SW480 (cell line): Measurements from ENCODE around the gene OR10A2.
"Not testable (repeated sequence)": the region's sequence is repeated elsewhere in the genome, so short reads cannot be mapped to it uniquely, and the experiment has no call there.

Experiments used
- DNase-seq: peaks from one replicate; pipeline ENCODE4 v3.0.0-alpha.2; 2016; ENCODE audit warnings: low spot score

OR10A2 gene

GRCh38 chr11:6862961-6863360, at the start of gene OR10A2:
OR10A2 (plus strand) TSS chr11:6863057; CDS start chr11:6869755, 6,698 bp downstream.
- peak; percentile 2 for DNase-seq

GRCh38 chr11:6813656-6814055, 49.2 kb upstream of the OR10A2 start:
- no peak for DNase-seq

GRCh38 chr11:6817694-6818093, 45.2 kb upstream of the OR10A2 start:
- no peak for DNase-seq

- no peak for DNase-seq
Measured at GRCh38 chr11:6818967-6819366, 43.9 kb upstream of the OR10A2 start.

- no peak for DNase-seq
Measured at GRCh38 chr11:6824136-6824823, 38.6 kb upstream of the OR10A2 start.

GRCh38 chr11:6825231-6825744, 37.6 kb upstream of the OR10A2 start:
- peak; percentile 23 for DNase-seq

- DNase-seq: peak; percentile 45
Measured at GRCh38 chr11:6828103-6828502, 34.8 kb upstream of the OR10A2 start.

GRCh38 chr11:6833356-6833755, 29.5 kb upstream of the OR10A2 start:
- no peak for DNase-seq

- no peak for DNase-seq
Measured at GRCh38 chr11:6834021-6834420, 28.8 kb upstream of the OR10A2 start.

- no peak for DNase-seq
Measured at GRCh38 chr11:6841694-6842093, 21.2 kb upstream of the OR10A2 start.

GRCh38 chr11:6843670-6844069, 19.2 kb upstream of the OR10A2 start:
- DNase-seq: no peak

- no peak for DNase-seq
Measured at GRCh38 chr11:6844356-6844755, 18.5 kb upstream of the OR10A2 start.

- DNase-seq: no peak
Measured at GRCh38 chr11:6845383-6845782, 17.5 kb upstream of the OR10A2 start, which contains the start of gene OR10A5. OR10A5 (plus strand) TSS chr11:6845683; CDS start chr11:6845683, 0 bp downstream.

GRCh38 chr11:6850526-6850925, 12.3 kb upstream of the OR10A2 start:
- DNase-seq: no peak

GRCh38 chr11:6854801-6855200, 8.1 kb upstream of the OR10A2 start:
- DNase-seq: not testable (repeated sequence)

GRCh38 chr11:6855971-6856541, 6.8 kb upstream of the OR10A2 start:
- peak; percentile 11 for DNase-seq

- no peak for DNase-seq
Measured at GRCh38 chr11:6856871-6857270, 6.0 kb upstream of the OR10A2 start.

- no peak for DNase-seq
Measured at GRCh38 chr11:6864438-6864837, 1.6 kb downstream of the OR10A2 start.

- no peak for DNase-seq
Measured at GRCh38 chr11:6871278-6871677, 8.4 kb downstream of the OR10A2 start.

- DNase-seq: no peak
Measured at GRCh38 chr11:6875761-6876160, 12.9 kb downstream of the OR10A2 start.

GRCh38 chr11:6876325-6876724, 13.5 kb downstream of the OR10A2 start, which contains the start of gene OR10A4:
OR10A4 (plus strand) TSS chr11:6876625; CDS start chr11:6876648, 23 bp downstream.
- no peak for DNase-seq

GRCh38 chr11:6876914-6877313, 14.1 kb downstream of the OR10A2 start:
- DNase-seq: no peak

GRCh38 chr11:6882751-6883150, 19.9 kb downstream of the OR10A2 start:
- no peak for DNase-seq
